Right renal pelvis (tissue), 4 donors: Measurements from ENCODE around the gene KCNQ1. TPM values are rescaled to one million over a fixed set of nuclear protein-coding genes. Genes with fewer than 3 reads are reported as not detected.

Experiments
- DNase-seq, 4 donors: peaks; one replicate each; pipeline ENCODE4 v3.0.0-alpha.2; 2013; ENCODE audit warnings: low read depth in 4 of 4, low spot score in 3 of 4, missing footprints in 1 of 4
- polyA plus RNA-seq, 4 donors: library from polyadenylated mRNA; unstranded; fragments of 120-200 nt; gene quantifications; one replicate each; pipeline ENCODE4 v1.2.1, GENCODE V29; 2013; ENCODE audit not compliant: insufficient read length in 4 of 4

KCNQ1 gene
- polyA plus RNA-seq, 4 donors: 9.8 to 13.2 (median 12.0) TPM

GRCh38 chr11:2423157-2424025 is 21.4 kb upstream of the KCNQ1 start:
- DNase-seq: no peak

GRCh38 chr11:2424811-2425495 is 19.9 kb upstream of the KCNQ1 start:
- DNase-seq: no peak

- DNase-seq: no peak
These were observed 19.3 kb upstream of the KCNQ1 start for GRCh38 chr11:2425506-2425905.

- DNase-seq: no peak
These were observed 18.6 kb upstream of the KCNQ1 start for GRCh38 chr11:2426221-2426620.

GRCh38 chr11:2426826-2427521 is 17.8 kb upstream of the KCNQ1 start:
- no peak for DNase-seq

- DNase-seq: no peak
These were observed 17.0 kb upstream of the KCNQ1 start for GRCh38 chr11:2427721-2428321.

GRCh38 chr11:2428322-2428795 is 16.4 kb upstream of the KCNQ1 start:
- DNase-seq: peak in 1 of 4 donors; percentile 39

GRCh38 chr11:2431395-2431794 is 13.4 kb upstream of the KCNQ1 start:
- no peak for DNase-seq

GRCh38 chr11:2432171-2432621 is 12.6 kb upstream of the KCNQ1 start:
- DNase-seq: no peak

GRCh38 chr11:2432628-2433071 is 12.2 kb upstream of the KCNQ1 start:
- no peak for DNase-seq

- no peak for DNase-seq
These were observed 11.5 kb upstream of the KCNQ1 start for GRCh38 chr11:2433106-2433925.

GRCh38 chr11:2434008-2434407 is 10.8 kb upstream of the KCNQ1 start:
- no peak for DNase-seq

GRCh38 chr11:2434506-2435255 is 10.1 kb upstream of the KCNQ1 start:
- no peak for DNase-seq

- DNase-seq: no peak
These were observed 9.4 kb upstream of the KCNQ1 start for GRCh38 chr11:2435288-2436012.

- DNase-seq: no peak
These were observed 8.7 kb upstream of the KCNQ1 start for GRCh38 chr11:2436013-2436520.

GRCh38 chr11:2436521-2437031 is 8.2 kb upstream of the KCNQ1 start:
- no peak for DNase-seq

- no peak for DNase-seq
These were observed 7.3 kb upstream of the KCNQ1 start for GRCh38 chr11:2437516-2437915.

GRCh38 chr11:2439820-2440219 is 5.0 kb upstream of the KCNQ1 start:
- DNase-seq: no peak
